ENCODE data around the gene CEP104.

DNA sequence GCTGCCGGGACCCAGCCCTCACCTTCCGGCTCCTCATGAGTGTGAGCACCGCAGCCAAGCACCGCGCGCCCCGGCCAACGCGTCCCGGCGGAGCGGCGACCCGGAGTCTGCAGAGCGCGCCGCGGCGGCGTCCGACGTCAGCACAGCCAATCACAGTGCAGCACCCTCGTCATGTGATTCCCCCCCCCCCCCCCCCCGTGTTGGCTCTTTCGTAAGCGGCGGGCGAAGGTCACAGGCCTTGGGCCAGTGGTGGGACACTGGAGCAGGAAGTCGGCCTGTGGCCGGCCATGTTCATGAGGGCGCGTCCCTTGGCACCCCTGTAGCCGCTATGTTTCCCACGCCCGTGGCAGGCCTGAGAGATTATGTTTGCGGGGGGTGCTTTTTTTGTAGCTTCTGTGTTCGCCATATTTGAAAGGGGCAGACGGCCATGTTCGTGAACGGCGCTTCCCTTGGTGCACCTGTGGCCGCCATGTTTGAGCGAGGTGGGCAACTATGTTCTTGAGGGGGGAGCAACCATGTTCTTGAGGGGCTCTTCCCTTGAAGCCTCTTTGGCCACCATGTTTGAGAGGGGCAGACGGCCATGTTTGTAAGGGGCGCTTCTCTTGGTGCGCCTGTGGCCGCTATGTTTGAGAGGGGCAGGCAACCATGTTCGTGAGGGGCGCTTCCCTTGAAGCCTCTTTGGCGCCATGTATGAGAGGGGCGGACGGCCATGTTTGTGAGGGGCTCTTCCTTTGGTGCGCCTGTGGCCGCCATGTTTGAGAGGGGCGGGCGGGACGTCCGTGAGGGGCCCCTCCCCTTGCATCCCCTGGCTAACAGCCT, 43.3 kb upstream of the CEP104 start, which contains the start of gene C1orf174:
- TF ChIP-seq, protein P1, sequence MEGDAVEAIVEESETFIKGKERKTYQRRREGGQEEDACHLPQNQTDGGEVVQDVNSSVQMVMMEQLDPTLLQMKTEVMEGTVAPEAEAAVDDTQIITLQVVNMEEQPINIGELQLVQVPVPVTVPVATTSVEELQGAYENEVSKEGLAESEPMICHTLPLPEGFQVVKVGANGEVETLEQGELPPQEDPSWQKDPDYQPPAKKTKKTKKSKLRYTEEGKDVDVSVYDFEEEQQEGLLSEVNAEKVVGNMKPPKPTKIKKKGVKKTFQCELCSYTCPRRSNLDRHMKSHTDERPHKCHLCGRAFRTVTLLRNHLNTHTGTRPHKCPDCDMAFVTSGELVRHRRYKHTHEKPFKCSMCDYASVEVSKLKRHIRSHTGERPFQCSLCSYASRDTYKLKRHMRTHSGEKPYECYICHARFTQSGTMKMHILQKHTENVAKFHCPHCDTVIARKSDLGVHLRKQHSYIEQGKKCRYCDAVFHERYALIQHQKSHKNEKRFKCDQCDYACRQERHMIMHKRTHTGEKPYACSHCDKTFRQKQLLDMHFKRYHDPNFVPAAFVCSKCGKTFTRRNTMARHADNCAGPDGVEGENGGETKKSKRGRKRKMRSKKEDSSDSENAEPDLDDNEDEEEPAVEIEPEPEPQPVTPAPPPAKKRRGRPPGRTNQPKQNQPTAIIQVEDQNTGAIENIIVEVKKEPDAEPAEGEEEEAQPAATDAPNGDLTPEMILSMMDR (IDR thresholded peaks at IDR 0.05), result peak in 1 of 12 donors; percentile 6
- TF ChIP-seq POLR2A (IDR thresholded peaks at IDR 0.05), result peak in 1 of 2 donors; percentile 50

Measured in heart left ventricle (tissue), 13 donors.